ENCODE measurements around the gene CD8A. TPM values are rescaled to one million over a fixed set of nuclear protein-coding genes. Genes with fewer than 3 reads are reported as not detected.

Gene CD8A
- total and polyA plus RNA-seq, 2 of the 8 experiments (the other 6 are each of a cell fraction or from before 2014, with no cell fraction given) = 0.14 to 0.39 TPM

DNA sequence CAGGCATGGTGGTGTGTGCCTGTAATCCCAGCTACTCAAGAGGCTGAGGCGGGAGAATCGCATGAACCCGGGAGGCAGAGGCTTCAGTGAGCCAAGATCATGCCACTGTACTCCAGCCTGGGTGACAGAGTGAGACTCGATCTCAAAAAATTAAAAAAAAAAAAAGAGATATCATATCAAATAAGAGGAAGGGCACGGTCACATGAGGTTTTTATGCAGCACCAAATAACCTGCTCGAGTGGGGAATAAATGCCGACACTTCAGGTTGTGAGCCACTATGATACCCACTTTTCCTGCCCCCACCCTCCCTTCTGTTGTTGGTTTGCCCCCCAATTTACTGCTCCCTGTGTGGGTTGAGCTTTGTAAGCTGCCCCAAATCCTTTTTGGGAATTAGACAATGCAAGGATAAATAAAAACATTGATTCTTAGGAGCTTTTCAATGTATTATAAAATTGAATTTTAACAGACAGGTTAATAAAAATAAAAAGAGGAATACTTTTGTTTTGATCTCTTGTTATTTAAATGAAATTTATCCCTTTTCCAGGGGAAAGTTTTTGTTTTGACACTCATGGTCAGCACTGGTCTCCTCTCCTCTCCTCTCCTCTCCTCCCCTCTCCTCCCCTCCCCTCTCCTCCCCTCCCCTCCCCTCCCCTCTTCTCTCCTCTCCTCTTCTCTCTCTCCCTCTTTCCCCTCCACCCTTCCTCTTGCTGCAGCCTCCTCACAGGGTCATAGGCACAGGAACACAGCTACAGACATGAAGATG, 41.8 kb upstream of the CD8A start (continued):
- no peak for TF ChIP-seq EZH2 (IDR thresholded peaks at IDR 0.05; ENCODE audit: low read depth, low read length, severe bottlenecking)
- no peak for TF ChIP-seq CBX8 (IDR thresholded peaks at IDR 0.05; ENCODE audit: borderline replicate concordance, low read depth, low read length)
- TF ChIP-seq SIRT6 (IDR thresholded peaks at IDR 0.05; ENCODE audit: low read length) = no peak
- TF ChIP-seq SP4 (IDR thresholded peaks at IDR 0.05; ENCODE audit: low read length) = no peak
- TF ChIP-seq ZNF274 (IDR thresholded peaks at IDR 0.05; ENCODE audit: borderline replicate concordance, extremely low read depth, low read length) = no peak
- TF ChIP-seq HDAC6 (IDR thresholded peaks at IDR 0.05; ENCODE audit: low read depth, low read length) = no peak
- TF ChIP-seq, protein P1, sequence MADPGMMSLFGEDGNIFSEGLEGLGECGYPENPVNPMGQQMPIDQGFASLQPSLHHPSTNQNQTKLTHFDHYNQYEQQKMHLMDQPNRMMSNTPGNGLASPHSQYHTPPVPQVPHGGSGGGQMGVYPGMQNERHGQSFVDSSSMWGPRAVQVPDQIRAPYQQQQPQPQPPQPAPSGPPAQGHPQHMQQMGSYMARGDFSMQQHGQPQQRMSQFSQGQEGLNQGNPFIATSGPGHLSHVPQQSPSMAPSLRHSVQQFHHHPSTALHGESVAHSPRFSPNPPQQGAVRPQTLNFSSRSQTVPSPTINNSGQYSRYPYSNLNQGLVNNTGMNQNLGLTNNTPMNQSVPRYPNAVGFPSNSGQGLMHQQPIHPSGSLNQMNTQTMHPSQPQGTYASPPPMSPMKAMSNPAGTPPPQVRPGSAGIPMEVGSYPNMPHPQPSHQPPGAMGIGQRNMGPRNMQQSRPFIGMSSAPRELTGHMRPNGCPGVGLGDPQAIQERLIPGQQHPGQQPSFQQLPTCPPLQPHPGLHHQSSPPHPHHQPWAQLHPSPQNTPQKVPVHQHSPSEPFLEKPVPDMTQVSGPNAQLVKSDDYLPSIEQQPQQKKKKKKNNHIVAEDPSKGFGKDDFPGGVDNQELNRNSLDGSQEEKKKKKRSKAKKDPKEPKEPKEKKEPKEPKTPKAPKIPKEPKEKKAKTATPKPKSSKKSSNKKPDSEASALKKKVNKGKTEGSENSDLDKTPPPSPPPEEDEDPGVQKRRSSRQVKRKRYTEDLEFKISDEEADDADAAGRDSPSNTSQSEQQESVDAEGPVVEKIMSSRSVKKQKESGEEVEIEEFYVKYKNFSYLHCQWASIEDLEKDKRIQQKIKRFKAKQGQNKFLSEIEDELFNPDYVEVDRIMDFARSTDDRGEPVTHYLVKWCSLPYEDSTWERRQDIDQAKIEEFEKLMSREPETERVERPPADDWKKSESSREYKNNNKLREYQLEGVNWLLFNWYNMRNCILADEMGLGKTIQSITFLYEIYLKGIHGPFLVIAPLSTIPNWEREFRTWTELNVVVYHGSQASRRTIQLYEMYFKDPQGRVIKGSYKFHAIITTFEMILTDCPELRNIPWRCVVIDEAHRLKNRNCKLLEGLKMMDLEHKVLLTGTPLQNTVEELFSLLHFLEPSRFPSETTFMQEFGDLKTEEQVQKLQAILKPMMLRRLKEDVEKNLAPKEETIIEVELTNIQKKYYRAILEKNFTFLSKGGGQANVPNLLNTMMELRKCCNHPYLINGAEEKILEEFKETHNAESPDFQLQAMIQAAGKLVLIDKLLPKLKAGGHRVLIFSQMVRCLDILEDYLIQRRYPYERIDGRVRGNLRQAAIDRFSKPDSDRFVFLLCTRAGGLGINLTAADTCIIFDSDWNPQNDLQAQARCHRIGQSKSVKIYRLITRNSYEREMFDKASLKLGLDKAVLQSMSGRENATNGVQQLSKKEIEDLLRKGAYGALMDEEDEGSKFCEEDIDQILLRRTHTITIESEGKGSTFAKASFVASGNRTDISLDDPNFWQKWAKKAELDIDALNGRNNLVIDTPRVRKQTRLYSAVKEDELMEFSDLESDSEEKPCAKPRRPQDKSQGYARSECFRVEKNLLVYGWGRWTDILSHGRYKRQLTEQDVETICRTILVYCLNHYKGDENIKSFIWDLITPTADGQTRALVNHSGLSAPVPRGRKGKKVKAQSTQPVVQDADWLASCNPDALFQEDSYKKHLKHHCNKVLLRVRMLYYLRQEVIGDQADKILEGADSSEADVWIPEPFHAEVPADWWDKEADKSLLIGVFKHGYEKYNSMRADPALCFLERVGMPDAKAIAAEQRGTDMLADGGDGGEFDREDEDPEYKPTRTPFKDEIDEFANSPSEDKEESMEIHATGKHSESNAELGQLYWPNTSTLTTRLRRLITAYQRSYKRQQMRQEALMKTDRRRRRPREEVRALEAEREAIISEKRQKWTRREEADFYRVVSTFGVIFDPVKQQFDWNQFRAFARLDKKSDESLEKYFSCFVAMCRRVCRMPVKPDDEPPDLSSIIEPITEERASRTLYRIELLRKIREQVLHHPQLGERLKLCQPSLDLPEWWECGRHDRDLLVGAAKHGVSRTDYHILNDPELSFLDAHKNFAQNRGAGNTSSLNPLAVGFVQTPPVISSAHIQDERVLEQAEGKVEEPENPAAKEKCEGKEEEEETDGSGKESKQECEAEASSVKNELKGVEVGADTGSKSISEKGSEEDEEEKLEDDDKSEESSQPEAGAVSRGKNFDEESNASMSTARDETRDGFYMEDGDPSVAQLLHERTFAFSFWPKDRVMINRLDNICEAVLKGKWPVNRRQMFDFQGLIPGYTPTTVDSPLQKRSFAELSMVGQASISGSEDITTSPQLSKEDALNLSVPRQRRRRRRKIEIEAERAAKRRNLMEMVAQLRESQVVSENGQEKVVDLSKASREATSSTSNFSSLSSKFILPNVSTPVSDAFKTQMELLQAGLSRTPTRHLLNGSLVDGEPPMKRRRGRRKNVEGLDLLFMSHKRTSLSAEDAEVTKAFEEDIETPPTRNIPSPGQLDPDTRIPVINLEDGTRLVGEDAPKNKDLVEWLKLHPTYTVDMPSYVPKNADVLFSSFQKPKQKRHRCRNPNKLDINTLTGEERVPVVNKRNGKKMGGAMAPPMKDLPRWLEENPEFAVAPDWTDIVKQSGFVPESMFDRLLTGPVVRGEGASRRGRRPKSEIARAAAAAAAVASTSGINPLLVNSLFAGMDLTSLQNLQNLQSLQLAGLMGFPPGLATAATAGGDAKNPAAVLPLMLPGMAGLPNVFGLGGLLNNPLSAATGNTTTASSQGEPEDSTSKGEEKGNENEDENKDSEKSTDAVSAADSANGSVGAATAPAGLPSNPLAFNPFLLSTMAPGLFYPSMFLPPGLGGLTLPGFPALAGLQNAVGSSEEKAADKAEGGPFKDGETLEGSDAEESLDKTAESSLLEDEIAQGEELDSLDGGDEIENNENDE (IDR thresholded peaks at IDR 0.05; ENCODE audit: insufficient replicate concordance, low read length) = no peak
- no peak for TF ChIP-seq JUND (IDR thresholded peaks at IDR 0.05; ENCODE audit: low read length)
- TF ChIP-seq POU5F1 (IDR thresholded peaks at IDR 0.05; ENCODE audit: low read depth, low read length) = no peak
